CD14-positive monocyte (primary cell): ENCODE measurements around the gene TIMP2. TPM values are rescaled to one million over a fixed set of nuclear protein-coding genes. Genes with fewer than 3 reads are reported as not detected.

ENCODE experiments used
- DNase-seq, 3 donors: peaks; one replicate each; pipeline ENCODE4 v3.0.0-alpha.2; 2011 to 2022
- H2AFZ ChIP-seq: 2 replicates; pipeline ENCODE4 v1.6.0; 2012; ENCODE audit warnings: mild to moderate bottlenecking, low read depth, low read length, inconsistent platforms; ENCODE audit not compliant: insufficient read depth, poor library complexity, severe bottlenecking
- H3K27ac ChIP-seq, 2 donors: 1 replicate in 1 of 2; 2 replicates in 1 of 2; pipeline ENCODE4 v1.5.1; 2012 to 2013; ENCODE audit warnings: low read length in 2 of 2, control low read depth in 1 of 2, inconsistent platforms in 1 of 2, low read depth in 1 of 2, mild to moderate bottlenecking in 1 of 2
- H3K27me3 ChIP-seq, 2 donors: one replicate each; pipeline versions ENCODE4 v1.6.0 to v1.6.1; 2011 to 2013; ENCODE audit warnings: low read length in 2 of 2; ENCODE audit not compliant: control insufficient read depth in 2 of 2, insufficient read depth in 2 of 2
- H3K36me3 ChIP-seq, 2 donors: replicated peaks in 1 of 2; 1 replicate in 1 of 2; 2 replicates in 1 of 2; pipeline versions ENCODE4 v1.5.1 to v1.6.1; 2012 to 2013; ENCODE audit warnings: low read length in 2 of 2, control low read depth in 1 of 2, inconsistent platforms in 1 of 2, mild to moderate bottlenecking in 1 of 2; ENCODE audit not compliant: insufficient read depth in 2 of 2, control insufficient read depth in 1 of 2
- H3K4me1 ChIP-seq, 2 donors: 1 replicate in 1 of 2; 2 replicates in 1 of 2; pipeline versions ENCODE4 v1.5.1 to v1.6.1; 2012 to 2013; ENCODE audit warnings: low read length in 2 of 2, control low read depth in 1 of 2, inconsistent platforms in 1 of 2, mild to moderate bottlenecking in 1 of 2, moderate library complexity in 1 of 2; ENCODE audit not compliant: insufficient read depth in 2 of 2, control insufficient read depth in 1 of 2
- H3K4me2 ChIP-seq: replicated peaks from 2 replicates; pipeline ENCODE3; 2012; ENCODE audit warnings: low read length, moderate library complexity, mild to moderate bottlenecking; ENCODE audit not compliant: poor library complexity, severe bottlenecking; ENCODE audit errors: extremely low read depth
- H3K4me3 ChIP-seq, 3 experiments: fragments of 200-600 bp in 1 of 3; sonication (generic) in 1 of 3; replicated peaks in 1 of 3; 1 replicate in 2 of 3; 2 replicates in 1 of 3; pipeline ENCODE4 v1.5.1; 2011 to 2013; ENCODE audit warnings: low read length in 3 of 3, mild to moderate bottlenecking in 3 of 3, control low read depth in 2 of 3, low read depth in 2 of 3, inconsistent platforms in 1 of 3, moderate library complexity in 1 of 3
- H3K79me2 ChIP-seq: 2 replicates; pipeline ENCODE4 v1.6.0; 2012; ENCODE audit warnings: mild to moderate bottlenecking, control low read depth, inconsistent platforms, low read length, moderate library complexity; ENCODE audit not compliant: insufficient read depth
- H3K9ac ChIP-seq: 2 replicates; pipeline ENCODE4 v1.6.0; 2017; ENCODE audit warnings: low read length, mild to moderate bottlenecking; ENCODE audit not compliant: insufficient read depth, poor library complexity, severe bottlenecking
- H3K9me3 ChIP-seq, 2 donors: replicated peaks in 1 of 2; 1 replicate in 1 of 2; 2 replicates in 1 of 2; pipeline versions ENCODE4 v1.5.1 to v1.6.1; 2012 to 2013; ENCODE audit warnings: low read length in 2 of 2, control low read depth in 1 of 2; ENCODE audit not compliant: control insufficient read depth in 1 of 2, insufficient read depth in 1 of 2
- H4K20me1 ChIP-seq: 2 replicates; pipeline ENCODE4 v1.6.0; 2012; ENCODE audit warnings: mild to moderate bottlenecking, low read length, control low read depth, moderate library complexity; ENCODE audit not compliant: insufficient read depth
- H3K27ac Mint-ChIP-seq, 7 donors: one replicate each; pipeline ENCODE4 v1.8.0; 2020; ENCODE audit warnings: mild to moderate bottlenecking in 7 of 7, mixed read lengths in 7 of 7, moderate library complexity in 6 of 7, inconsistent platforms in 2 of 7
- H3K27me3 Mint-ChIP-seq, 3 donors: one replicate each; pipeline ENCODE4 v1.8.0; 2021 to 2022; ENCODE audit warnings: low read depth in 3 of 3, mild to moderate bottlenecking in 3 of 3, mixed read lengths in 3 of 3, moderate library complexity in 3 of 3, inconsistent platforms in 1 of 3
- H3K36me3 Mint-ChIP-seq, 2 donors: one replicate each; pipeline ENCODE4 v1.8.0; 2020; ENCODE audit warnings: mixed read lengths in 2 of 2, inconsistent platforms in 1 of 2, mild to moderate bottlenecking in 1 of 2
- H3K4me1 Mint-ChIP-seq: one replicate; pipeline ENCODE4 v1.8.0; 2020; ENCODE audit warnings: mild to moderate bottlenecking, mixed read lengths
- H3K4me3 Mint-ChIP-seq, 2 donors: one replicate each; pipeline ENCODE4 v1.8.0; 2020; ENCODE audit warnings: mild to moderate bottlenecking in 2 of 2, mixed read lengths in 2 of 2, moderate library complexity in 1 of 2
- H3K9me3 Mint-ChIP-seq, 7 donors: one replicate each; pipeline ENCODE4 v1.8.0; 2020 to 2022; ENCODE audit warnings: mixed read lengths in 7 of 7, mild to moderate bottlenecking in 6 of 7, moderate library complexity in 6 of 7, inconsistent platforms in 2 of 7
- CTCF ChIP-seq: fragments of 200-600 bp; IDR thresholded peaks from one replicate; pipeline ENCODE4 v1.8.0; 2022; ENCODE audit warnings: antibody characterized with exemption, mild to moderate bottlenecking
- WGBS: methylation state at CpG from one replicate; pipeline ENCODE4 v1.1.5; 2013; ENCODE audit warnings: missing lambda C conversion rate; ENCODE audit not compliant: insufficient coverage; 5-methylcytosine and 5-hydroxymethylcytosine counted together
- intact Hi-C, 2 donors: fragments of 100-400 bp; cut with micrococcal nuclease; formaldehyde crosslinking; loops; one replicate each; pipeline versions ENCODE4 v1.15.0 to v1.15.1; 2023
- polyA plus RNA-seq, 3 donors: library from polyadenylated mRNA; depleted of rRNA in 1 of 3; unstranded in 2 of 3; stranded (reverse) in 1 of 3; fragments of 300-500 nt in 2 of 3; fragments of >200 nt in 1 of 3; fragmentation: Illumina TruSeq in 2 of 3; gene quantifications; 1 replicate in 2 of 3; 2 replicates in 1 of 3; pipeline ENCODE4 v1.2.3, GENCODE V29; 2012 to 2021

Gene TIMP2
- polyA plus RNA-seq, 3 donors: 4.5 to 101 (median 6.4) TPM

GRCh38 chr17:78953356-78954350 lies 28.5 kb upstream of the TIMP2 start:
- no peak for TF ChIP-seq CTCF
- H3K9ac ChIP-seq: no peak overlapping the region
- H3K4me1 Mint-ChIP-seq: no peaks in the 10 kb centered on the region
- peaks cover 15 to 31% of the 10 kb centered on the region in 2 donors for H3K9me3 ChIP-seq
- H3K9me3 Mint-ChIP-seq: peaks cover 7 to 30% (median 24%) of the 10 kb centered on the region in 7 donors
- H3K4me1 ChIP-seq: no peaks in the 10 kb centered on the region
- intact Hi-C loops: no loop called here
- H3K79me2 ChIP-seq: no peaks in the 10 kb centered on the region
- H3K4me2 ChIP-seq: no peak overlapping the region
- no peaks in the 10 kb centered on the region for H3K27me3 ChIP-seq
- H3K36me3 ChIP-seq: no peaks in the 10 kb centered on the region
- no peak overlapping the region for H3K4me3 ChIP-seq
- H3K4me3 Mint-ChIP-seq: no peak overlapping the region
- H3K27ac Mint-ChIP-seq: no peak overlapping the region
- H3K27ac ChIP-seq: no peak overlapping the region
- H2AFZ ChIP-seq: no peak overlapping the region
- peaks cover 2 to 14% (median 6%) of the 10 kb centered on the region in 3 donors for H3K27me3 Mint-ChIP-seq
- H3K36me3 Mint-ChIP-seq: peaks cover 3 to 7% of the 10 kb centered on the region in 2 donors
- 92% methylated on average over 27 of the region's 29 CpGs for WGBS
- H4K20me1 ChIP-seq: no peaks in the 10 kb centered on the region
- DNase-seq: no peak

- Mint-ChIP-seq H3K4me1 (no peaks in the 10 kb centered on the region), H3K4me3 (no peak overlapping the region), H3K27ac (no peak overlapping the region), H3K27me3 (peaks cover 2 to 14% (median 6%) of the 10 kb centered on the region in 3 donors), H3K9me3 (peaks cover 7 to 30% (median 24%) of the 10 kb centered on the region in 7 donors), H3K36me3 (peaks cover 3 to 7% of the 10 kb centered on the region in 2 donors)
- Histone ChIP-seq H4K20me1 (no peaks in the 10 kb centered on the region), H3K4me2 (no peak overlapping the region), H3K9me3 (peaks cover 15 to 31% of the 10 kb centered on the region in 2 donors), H3K36me3 (no peaks in the 10 kb centered on the region), H3K9ac (no peak overlapping the region), H3K4me3 (no peak overlapping the region), H2AFZ (no peak overlapping the region), H3K79me2 (no peaks in the 10 kb centered on the region), H3K27ac (no peak overlapping the region), H3K27me3 (no peaks in the 10 kb centered on the region), H3K4me1 (no peaks in the 10 kb centered on the region)
- DNase-seq: no peak
- intact Hi-C loops: no loop called here
- WGBS: 97% methylated on average over 7 of the region's 10 CpGs
- no peak for TF ChIP-seq CTCF
These were observed 27.5 kb upstream of the TIMP2 start for GRCh38 chr17:78952706-78953105.
